GM12801 (cell line): ENCODE measurements around the gene SCARB1.

Experiments used
- TF ChIP-seq, protein P1 (sequence below): IDR thresholded peaks from one replicate; pipeline ENCODE4 v1.5.1; 2011; ENCODE audit warnings: control low read depth; ENCODE audit not compliant: insufficient read length; ENCODE audit errors: extremely low read depth

Gene SCARB1

DNA sequence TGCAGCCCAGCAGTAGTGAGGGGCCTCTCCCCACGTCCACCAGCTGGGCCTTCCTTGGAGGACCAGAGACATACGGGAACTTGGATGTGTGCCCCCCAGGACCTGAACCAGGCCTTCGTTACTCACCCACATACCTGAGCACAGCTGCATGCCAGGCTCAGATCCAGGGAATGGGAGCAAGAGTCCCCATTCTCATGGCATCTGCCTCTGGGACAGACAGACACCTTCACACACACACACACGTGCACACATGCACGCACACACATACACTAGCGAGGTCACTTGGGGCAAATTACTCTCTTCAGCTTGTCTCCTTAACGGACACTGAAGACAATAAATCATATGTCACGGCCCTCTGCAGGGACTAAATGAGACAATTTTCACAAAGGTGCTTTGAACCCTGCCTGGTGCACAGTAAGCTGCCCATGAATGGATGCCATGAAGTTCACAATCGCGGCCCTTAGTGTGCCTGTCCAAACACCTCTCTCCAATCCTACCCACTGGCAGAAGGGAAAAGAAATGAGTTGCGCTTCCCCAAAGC is 5.7 kb downstream of the SCARB1 start:
- TF ChIP-seq, protein P1, sequence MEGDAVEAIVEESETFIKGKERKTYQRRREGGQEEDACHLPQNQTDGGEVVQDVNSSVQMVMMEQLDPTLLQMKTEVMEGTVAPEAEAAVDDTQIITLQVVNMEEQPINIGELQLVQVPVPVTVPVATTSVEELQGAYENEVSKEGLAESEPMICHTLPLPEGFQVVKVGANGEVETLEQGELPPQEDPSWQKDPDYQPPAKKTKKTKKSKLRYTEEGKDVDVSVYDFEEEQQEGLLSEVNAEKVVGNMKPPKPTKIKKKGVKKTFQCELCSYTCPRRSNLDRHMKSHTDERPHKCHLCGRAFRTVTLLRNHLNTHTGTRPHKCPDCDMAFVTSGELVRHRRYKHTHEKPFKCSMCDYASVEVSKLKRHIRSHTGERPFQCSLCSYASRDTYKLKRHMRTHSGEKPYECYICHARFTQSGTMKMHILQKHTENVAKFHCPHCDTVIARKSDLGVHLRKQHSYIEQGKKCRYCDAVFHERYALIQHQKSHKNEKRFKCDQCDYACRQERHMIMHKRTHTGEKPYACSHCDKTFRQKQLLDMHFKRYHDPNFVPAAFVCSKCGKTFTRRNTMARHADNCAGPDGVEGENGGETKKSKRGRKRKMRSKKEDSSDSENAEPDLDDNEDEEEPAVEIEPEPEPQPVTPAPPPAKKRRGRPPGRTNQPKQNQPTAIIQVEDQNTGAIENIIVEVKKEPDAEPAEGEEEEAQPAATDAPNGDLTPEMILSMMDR: no peak

DNA sequence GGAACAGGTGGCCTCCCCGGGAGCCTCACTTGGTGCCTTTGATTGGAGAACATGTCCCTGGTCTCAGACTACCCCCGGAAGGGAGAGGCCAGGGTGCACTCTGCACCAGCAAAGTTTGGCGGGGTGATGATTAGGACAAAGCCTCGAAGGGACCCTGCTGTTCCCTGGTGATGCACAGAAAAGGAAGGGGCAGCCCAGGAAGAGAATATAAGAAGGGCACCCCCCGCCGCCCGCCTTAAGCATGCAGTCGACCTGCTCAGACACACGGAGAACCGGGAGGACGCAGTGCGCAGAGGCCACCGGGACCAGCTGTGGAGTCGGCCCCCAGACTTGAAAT is 6.9 kb downstream of the SCARB1 start:
- TF ChIP-seq, protein P1: no peak

DNA sequence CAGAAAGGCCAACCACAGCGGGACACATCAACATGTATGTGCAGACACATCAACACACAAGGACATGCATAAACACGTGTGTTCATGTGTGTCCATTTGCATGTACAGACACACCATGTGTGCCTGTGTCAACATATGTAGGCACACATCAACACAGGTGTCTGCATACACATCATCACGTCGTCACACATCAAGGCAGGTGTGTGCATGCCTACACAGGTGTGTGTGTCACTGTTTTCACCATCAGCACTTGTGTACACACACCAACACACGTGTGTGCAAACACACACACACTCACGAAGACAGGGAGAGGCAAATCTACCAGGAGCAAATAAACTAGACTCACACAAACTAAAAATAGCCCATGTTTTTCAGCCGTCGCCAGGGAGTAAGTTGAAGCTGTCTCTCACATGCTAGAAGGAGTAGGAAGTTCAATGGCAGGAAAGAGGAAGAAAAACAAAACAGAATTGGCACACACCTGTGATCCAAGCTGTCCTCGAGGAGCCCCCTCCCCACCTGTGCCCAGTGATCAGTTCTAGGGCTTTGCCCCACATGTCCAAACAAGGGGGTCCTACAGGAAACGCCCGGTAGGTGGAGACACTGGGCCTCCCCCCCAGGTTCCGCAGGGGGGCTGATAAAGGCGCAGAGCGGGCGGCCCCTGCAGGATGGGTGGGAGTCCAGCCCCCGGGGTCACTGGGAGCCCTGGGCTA is 7.4 kb downstream of the SCARB1 start:
- TF ChIP-seq, protein P1: no peak

DNA sequence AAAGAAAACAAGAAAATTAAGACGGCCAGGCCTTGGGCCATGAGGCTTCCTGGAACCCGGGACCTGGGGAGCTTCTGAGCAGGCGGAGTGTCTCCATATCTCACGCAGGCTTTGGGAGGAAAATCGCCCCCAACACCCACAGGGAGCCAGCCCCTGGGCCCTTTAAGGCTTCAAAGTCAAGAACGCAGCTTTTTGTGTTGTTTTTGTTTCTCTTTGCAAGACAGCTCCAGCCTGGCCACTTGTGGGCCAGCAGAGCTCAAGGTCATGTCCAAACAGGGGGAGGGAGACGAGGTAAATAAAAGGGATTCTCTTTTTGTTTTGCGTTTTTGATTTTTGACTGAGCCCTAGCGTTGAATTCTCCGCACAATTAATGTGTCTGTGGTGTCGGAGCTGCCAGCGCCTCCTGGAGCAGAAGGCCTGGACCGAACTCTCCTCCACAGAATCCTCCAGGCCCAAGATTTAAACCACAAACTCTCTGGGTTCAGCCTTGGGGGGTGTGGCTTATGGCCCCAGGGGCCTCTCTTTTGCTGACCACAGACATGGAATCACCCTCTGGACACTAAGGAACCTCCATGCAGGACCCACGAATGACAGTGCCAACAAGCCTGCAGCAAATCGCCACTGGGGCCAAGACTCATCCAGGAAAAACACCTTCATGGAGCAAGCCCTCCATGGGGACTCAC is 8.2 kb downstream of the SCARB1 start:
- TF ChIP-seq, protein P1: no peak

DNA sequence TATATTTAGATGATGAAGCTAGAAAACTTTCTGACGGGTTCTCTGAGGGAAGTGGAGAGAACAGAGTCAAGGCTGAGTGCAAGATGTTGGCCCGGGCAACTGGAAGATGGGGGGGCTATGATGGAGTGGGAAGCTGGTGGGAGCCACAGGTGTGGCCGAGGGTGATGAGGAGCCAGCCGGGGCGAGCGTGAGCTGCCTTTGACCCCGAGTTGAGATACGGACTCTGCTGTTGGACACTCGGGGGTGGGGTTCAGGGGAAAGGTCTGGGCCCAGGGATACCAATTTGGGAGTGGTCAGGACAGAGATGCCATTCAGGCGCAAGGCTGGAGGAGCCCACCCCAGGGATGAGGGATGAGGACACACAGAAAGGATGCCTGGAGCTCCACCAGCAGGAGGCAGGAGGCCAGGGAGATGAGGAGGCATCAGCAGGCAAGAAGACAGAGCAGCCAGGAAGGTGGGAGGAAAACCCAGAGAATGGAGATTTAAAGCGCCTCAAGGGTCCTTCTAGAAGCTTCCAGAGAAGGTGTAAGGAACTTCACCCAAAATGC is 9.0 kb downstream of the SCARB1 start:
- TF ChIP-seq, protein P1: no peak

DNA sequence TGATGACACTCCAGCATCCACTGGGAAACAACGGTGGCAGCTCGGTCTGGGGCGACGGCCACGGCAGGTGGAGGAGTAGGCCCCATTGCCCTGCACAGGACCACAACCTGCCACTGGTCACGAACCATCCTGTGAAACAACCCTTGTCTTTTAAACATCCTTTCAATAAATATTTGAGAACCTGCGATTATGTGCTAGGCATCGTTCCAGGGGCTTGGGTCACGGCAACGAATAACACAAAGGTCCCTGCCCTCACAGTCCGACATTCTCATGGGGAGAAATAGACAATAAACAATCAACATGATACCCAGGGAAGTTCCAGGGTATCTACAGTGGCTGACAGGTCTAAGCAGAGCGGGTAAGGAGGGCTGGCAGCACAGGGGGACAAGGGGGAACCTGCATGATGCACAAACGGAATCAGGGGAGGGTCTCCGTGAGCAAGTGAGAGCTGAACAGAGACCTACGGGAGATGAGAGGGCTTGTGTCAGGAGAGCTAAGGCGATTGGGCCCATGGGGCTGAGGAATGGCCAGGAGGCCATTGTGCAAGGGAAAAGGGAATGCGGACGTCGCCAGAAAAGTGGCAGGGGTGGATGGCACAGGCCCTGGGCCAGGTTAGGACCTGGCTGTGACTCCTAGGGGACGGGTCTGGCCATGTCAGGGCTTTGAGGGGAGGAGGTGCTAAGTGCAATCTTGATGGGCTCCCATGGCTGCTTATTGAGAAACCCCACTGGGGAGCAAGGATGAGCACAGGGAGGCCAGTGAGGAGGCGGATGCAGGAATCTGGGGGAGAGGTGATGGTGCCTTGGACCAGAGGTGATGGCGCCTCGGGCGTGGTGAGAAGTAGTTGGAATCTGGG is 9.7 kb downstream of the SCARB1 start:
- TF ChIP-seq, protein P1: no peak

DNA sequence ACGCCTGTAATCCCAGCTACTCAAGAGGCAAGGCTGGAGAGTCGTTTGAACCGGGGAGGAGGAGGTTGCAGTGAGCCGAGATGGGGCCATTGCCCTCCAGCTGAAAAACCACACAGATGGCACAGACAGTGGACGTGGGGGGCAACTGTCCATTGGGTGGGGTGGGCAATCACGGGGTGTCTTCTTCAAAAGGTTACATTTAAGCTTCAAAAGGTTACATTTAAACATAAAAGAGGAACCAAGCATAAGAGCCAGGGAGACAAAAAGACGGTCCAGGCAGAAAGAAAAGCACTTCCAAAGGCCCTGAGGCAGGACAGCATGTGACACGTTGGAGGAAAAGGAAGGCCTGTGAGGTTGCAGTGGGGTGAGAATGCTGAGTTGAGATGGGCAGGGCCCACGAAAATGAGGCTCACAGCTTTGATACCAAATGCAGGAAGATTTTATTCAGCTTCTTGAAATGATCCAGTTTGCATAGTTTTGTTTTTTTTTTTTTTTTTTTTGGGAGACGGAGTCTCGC is 10.7 kb downstream of the SCARB1 start:
- TF ChIP-seq, protein P1: no peak
